Muscle layer of duodenum (tissue), 2 donors: ENCODE results near the gene ADAT2.

Experiments
- H3K27ac ChIP-seq: one replicate; pipeline ENCODE4 v1.7.0; 2013; ENCODE audit warnings: mild to moderate bottlenecking, low read length
- H3K27me3 ChIP-seq: one replicate; pipeline ENCODE4 v1.7.0; 2013; ENCODE audit warnings: low read depth, mild to moderate bottlenecking, control low read depth, low read length
- H3K36me3 ChIP-seq, 2 donors: one replicate each; pipeline ENCODE4 v1.7.0; 2013; ENCODE audit warnings: low read length in 2 of 2, control low read depth in 1 of 2, mild to moderate bottlenecking in 1 of 2; ENCODE audit not compliant: insufficient read depth in 2 of 2, control insufficient read depth in 1 of 2
- H3K4me1 ChIP-seq, 2 donors: one replicate each; pipeline ENCODE4 v1.7.0; 2013; ENCODE audit warnings: low read length in 2 of 2, mild to moderate bottlenecking in 2 of 2, control low read depth in 1 of 2, moderate library complexity in 1 of 2; ENCODE audit not compliant: insufficient read depth in 2 of 2, control insufficient read depth in 1 of 2
- H3K4me3 ChIP-seq, 2 donors: one replicate each; pipeline ENCODE4 v1.7.0; 2013; ENCODE audit warnings: low read length in 2 of 2, low read depth in 1 of 2, mild to moderate bottlenecking in 1 of 2
- H3K9me3 ChIP-seq, 2 donors: one replicate each; pipeline ENCODE4 v1.7.0; 2013; ENCODE audit warnings: low read length in 2 of 2, control low read depth in 1 of 2, mild to moderate bottlenecking in 1 of 2; ENCODE audit not compliant: control insufficient read depth in 1 of 2
- donor health status: healthy.

ADAT2 gene

DNA sequence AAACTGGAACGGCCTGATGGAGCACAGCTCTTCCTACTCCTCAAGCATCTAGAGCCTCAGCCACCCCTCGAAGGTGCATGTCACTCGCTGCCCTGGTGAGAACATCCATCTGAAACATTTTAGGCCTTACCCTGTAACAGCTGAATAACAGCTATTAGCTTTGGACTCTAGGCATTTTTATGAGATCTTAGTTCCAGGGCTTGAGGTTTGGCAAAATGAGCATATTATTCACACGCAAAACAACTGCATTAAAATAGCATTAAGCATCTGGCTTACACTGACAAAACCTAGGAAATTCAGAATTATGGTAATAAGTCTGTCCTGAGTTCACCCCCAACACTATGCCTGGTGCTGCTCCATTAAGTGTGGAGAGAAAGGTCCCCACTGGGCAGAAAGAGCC lies 56.1 kb downstream of the ADAT2 start:
- no peaks in the 10 kb centered on the region for H3K9me3 ChIP-seq
- no peak overlapping the region for H3K27ac ChIP-seq
- no peaks in the 10 kb centered on the region for H3K4me1 ChIP-seq
- H3K4me3 ChIP-seq: no peak overlapping the region
- H3K27me3 ChIP-seq: no peaks in the 10 kb centered on the region
- no peaks in the 10 kb centered on the region for H3K36me3 ChIP-seq

DNA sequence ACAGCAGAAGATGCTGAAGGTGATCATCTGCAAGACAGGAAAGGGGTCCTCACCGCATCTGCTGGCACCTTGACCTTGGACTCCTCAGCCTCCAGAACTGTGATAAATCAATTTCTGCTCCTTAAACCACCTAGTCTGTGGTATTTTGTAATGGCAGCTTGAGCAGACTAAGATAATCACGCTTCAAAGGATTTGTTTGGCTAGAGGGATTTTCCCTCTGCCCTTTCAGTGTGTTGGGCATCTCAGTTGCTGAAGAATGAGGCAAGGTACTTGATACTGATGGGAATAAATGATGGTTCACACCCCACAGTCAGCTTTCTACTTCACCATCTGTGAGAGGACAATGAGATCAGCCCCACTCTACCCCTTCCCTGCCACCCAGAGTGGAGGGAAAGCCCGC lies 60.2 kb downstream of the ADAT2 start:
- Histone ChIP-seq H3K36me3 (no peaks in the 10 kb centered on the region), H3K27ac (no peak overlapping the region), H3K4me1 (no peaks in the 10 kb centered on the region), H3K27me3 (no peaks in the 10 kb centered on the region), H3K9me3 (no peaks in the 10 kb centered on the region), H3K4me3 (no peak overlapping the region)

DNA sequence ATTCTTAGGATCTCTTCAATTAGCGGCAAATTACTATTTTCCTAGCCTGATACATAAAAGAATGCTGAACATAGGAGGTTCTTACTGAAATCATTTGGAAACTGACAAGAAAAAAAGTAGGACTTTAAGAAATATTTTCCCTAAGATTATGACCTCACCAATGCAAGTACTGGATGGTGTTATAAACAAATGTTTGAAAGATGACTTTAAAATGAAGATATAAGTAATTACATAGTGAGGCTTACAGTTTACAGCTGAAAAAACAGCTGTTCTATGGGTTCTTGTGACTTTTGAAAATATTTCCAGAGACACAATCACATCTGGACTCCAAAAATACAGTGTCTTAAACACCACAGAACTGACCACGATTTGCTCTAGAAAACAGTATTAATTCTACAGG lies 64.9 kb downstream of the ADAT2 start:
- Histone ChIP-seq H3K4me1 (no peaks in the 10 kb centered on the region), H3K4me3 (no peak overlapping the region), H3K36me3 (no peaks in the 10 kb centered on the region), H3K27me3 (no peaks in the 10 kb centered on the region), H3K9me3 (no peaks in the 10 kb centered on the region), H3K27ac (no peak overlapping the region)

DNA sequence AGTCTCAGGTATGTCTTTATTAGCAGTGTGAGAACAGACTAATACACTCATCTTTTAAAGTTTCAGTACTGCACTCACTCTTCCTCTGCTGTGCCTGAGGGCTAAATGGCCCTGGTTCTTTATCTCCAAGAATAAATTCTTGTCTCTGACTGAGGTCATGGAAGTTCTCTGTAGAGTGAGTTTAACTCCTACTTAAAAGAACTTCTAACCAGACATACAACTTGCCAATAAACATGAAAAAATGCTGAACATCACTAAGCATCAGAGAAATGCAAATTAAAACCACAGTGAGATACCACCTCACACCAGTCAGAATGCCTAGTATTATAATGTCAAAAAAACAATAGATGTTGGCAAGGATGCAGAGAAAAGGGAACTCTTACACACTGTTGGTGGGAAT lies 73.6 kb downstream of the ADAT2 start:
- Histone ChIP-seq H3K4me3 (no peak overlapping the region), H3K27ac (no peak overlapping the region), H3K27me3 (no peaks in the 10 kb centered on the region), H3K9me3 (no peaks in the 10 kb centered on the region), H3K4me1 (no peaks in the 10 kb centered on the region), H3K36me3 (no peaks in the 10 kb centered on the region)

DNA sequence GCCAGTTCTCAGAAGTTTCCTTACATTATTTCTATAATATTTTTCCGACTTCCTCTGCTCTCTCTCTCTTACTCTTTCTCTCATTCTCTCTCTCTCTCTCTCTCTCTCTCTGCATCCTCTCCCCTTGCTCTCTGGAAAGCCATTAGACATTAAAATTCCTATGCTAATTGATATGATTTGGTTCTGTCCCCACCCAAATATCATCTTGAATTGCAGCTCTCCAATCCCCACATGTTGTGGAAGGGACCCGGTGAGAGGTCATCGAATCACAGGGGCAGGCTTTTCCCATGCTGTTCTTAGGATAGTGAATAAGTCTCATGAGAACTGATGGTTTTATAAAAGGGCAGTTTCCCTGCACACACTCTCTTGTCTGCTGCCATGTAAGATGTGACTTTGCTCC lies 74.1 kb downstream of the ADAT2 start:
- Histone ChIP-seq H3K4me3 (no peak overlapping the region), H3K27ac (no peak overlapping the region), H3K9me3 (no peaks in the 10 kb centered on the region), H3K4me1 (no peaks in the 10 kb centered on the region), H3K27me3 (no peaks in the 10 kb centered on the region), H3K36me3 (no peaks in the 10 kb centered on the region)

DNA sequence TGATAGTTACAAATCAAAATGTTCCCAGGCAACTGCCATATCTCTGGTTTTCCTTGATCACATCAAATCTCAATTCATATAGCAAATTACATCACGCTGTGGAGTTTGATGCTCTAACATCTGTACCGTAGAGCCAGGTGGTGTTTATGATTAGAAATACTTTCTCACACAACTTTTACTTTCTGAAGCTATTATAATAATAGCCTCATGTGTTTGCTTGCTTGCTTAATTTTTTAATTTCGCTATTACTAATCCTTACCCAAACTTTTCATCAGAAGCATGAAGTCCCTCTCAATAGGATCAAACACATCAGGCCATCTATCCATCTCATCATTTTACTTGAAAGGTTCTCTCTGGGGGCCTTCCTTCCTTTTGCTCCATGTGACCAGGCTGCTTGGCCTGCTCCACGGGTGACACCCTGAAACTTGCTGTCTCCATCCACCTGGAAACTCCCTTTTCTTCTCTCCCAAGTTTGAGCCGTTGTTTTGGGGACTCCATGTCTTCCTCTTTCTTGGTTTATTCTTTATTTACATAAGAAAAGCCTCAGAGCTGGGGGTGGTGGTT lies 75.4 kb downstream of the ADAT2 start:
- Histone ChIP-seq H3K4me1 (no peaks in the 10 kb centered on the region), H3K27ac (no peak overlapping the region), H3K27me3 (no peaks in the 10 kb centered on the region), H3K9me3 (no peaks in the 10 kb centered on the region), H3K36me3 (no peaks in the 10 kb centered on the region), H3K4me3 (no peak overlapping the region)

DNA sequence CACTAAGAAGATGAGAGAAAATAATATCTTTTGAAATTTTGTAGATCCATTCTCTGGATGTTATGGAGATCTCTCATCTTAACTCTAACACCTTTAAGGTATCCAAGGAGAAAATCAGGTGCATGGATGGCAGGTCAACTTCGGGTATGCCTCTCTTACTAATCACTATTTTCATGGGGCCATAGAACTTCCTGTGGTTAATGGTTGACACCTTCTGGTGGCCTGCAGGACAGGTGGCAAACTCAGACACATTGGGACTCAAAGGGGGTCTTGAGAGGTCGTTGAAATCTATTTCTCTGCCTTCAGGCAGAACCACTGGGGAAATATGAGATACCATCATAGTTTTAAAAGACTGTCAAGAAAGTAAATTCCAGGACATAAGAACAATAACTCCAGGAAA lies 76.5 kb downstream of the ADAT2 start:
- H3K4me3 ChIP-seq: no peak overlapping the region
- no peaks in the 10 kb centered on the region for H3K27me3 ChIP-seq
- no peaks in the 10 kb centered on the region for H3K36me3 ChIP-seq
- no peaks in the 10 kb centered on the region for H3K9me3 ChIP-seq
- no peak overlapping the region for H3K27ac ChIP-seq
- H3K4me1 ChIP-seq: no peaks in the 10 kb centered on the region
